Stimulated activated CD4-positive, alpha-beta T cell treated with anti-CD3 and anti-CD28 coated beads, TNF-alpha, amount 100 ng/mL, for 24 hours (primary cell): ENCODE results near the gene ENC1.

Experiments used
- DNase-seq, 3 experiments: peaks; one replicate each; pipeline ENCODE4 v3.0.0-alpha.2; 2020; ENCODE audit warnings: low read depth in 3 of 3

ENC1 gene

GRCh38 chr5:74631081-74631953 is 9.2 kb downstream of the ENC1 start:
- no peak for DNase-seq

GRCh38 chr5:74630453-74631066 is 10.0 kb downstream of the ENC1 start:
- no peak for DNase-seq

- no peak for DNase-seq
These were observed 11.2 kb downstream of the ENC1 start for GRCh38 chr5:74629326-74629725.

DNA sequence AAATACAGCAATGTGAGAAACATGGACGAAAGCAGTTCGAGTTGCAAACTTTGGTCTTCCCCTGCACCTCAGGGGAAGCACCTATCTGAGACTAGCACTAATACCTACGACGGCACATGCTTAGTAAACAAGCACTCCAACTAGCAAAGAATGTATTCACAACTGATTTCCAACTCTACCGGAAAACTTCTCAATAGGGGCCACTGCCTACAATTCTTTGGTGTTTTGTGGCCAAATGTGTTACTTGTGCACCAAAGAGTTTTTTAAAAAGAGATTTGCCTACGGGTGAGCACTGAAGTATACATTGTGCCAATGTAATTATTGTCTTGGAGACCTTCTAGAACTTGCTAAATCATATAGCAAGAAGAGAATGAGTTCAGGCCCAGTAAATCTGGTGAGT is 12.2 kb downstream of the ENC1 start:
- no peak for DNase-seq

DNA sequence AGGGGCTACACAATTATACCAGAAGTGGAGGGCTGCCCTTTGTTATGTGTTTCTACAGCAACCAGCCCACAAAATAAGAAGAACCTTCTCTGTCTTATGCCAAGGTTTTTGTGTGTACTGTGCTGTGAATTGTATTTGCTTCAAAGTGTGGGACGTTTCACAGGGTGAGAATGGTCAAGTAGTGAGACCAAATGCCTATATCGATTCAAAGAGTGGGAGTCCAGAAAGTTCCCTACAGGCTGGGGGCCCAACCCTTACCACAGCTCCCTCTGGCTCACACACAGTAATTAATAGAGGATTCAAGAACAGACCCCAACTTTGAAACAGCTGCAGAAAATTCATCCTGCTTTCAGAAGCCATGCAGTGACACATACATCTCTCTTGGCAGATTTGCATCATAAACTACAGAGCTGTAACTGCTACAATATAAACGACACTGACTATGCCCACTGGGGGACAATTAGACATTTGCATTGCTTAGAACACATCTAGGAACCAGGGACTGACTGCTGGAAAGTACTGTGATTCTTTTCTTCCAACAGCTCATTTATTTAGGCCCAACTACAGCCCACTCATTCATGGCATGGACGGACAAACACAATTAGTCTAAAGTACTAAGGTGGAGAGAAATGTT is 12.8 kb downstream of the ENC1 start:
- DNase-seq: no peak

- DNase-seq: no peak
These were observed 13.9 kb downstream of the ENC1 start for GRCh38 chr5:74626386-74627222.

- no peak for DNase-seq
These were observed 14.7 kb downstream of the ENC1 start for GRCh38 chr5:74625742-74626241.

- DNase-seq: no peak
These were observed 15.5 kb downstream of the ENC1 start for GRCh38 chr5:74624931-74625505.

- DNase-seq: no peak
These were observed 16.0 kb downstream of the ENC1 start for GRCh38 chr5:74624501-74624900.

GRCh38 chr5:74623748-74624408 is 16.6 kb downstream of the ENC1 start:
- no peak for DNase-seq

DNA sequence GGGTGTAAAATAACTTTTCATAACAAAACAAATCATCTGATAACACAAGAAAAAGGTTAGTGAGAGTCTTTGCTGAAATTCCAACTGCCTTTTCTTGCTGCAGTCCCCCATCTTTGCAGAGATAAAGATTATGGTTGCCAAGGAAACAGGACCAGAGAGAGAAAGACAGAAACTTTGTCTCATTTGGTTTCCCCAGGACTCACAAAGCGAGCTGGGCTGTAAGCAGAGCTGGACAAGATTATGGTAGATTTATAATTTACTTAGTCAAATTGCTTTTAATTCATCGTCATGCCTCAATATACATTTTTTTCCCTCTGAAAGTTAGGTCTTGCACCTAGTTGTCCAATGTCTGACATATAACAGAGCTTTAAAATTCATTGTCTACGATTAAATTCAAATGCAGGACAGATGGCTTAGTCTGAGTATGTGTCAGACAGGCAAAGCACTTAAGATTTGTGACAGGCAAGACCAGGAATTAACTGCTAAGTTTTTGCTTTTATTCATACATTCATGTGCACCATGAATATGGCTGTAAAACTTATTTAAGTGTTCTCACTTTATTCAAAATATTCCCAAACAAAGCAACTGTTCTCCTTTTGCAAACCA is 17.4 kb downstream of the ENC1 start:
- no peak for DNase-seq

- DNase-seq: peak in 1 of 3 experiments; percentile 30
These were observed 18.4 kb downstream of the ENC1 start for GRCh38 chr5:74622122-74622521.

GRCh38 chr5:74621492-74621891 is 19.0 kb downstream of the ENC1 start:
- no peak for DNase-seq

GRCh38 chr5:74619308-74619707 is 21.2 kb downstream of the ENC1 start:
- no peak for DNase-seq

- DNase-seq: no peak
These were observed 22.4 kb downstream of the ENC1 start for GRCh38 chr5:74618106-74618505.

DNA sequence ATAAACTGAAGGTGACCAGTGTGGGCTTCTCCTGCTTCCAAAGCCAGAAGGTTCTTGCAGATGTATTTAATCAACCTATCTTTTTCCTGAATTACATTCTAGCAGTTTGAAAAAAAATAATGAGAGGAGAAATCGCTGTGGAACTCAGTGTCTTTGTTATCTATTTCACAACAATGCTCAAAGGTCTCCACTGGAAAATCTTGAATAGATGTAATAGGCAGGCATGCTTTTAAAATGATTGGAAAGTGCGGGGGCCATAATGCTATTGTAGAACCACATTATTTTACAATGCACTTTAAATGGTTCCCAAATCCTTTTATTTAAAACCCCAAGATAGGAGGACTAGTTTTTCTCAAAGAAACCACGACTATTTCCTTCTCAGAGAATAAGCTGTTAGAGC is 23.3 kb downstream of the ENC1 start:
- no peak for DNase-seq

- no peak for DNase-seq
These were observed 24.0 kb downstream of the ENC1 start for GRCh38 chr5:74616236-74617146.

GRCh38 chr5:74613283-74613682 is 27.2 kb downstream of the ENC1 start:
- DNase-seq: no peak

GRCh38 chr5:74612045-74612444 is 28.5 kb downstream of the ENC1 start:
- DNase-seq: no peak
